VCaP (cell line): Measurements from ENCODE around the gene CFAP74.

Experiments used
- H3K27ac ChIP-seq: fragments of 450-650 bp; 2 replicates; pipeline ENCODE4 v1.5.1; 2017
- CTCF ChIP-seq: fragments of 450-650 bp; conservative IDR thresholded peaks from 2 replicates; pipeline ENCODE4 v1.5.1; 2017; ENCODE audit warnings: mild to moderate bottlenecking, moderate library complexity

Gene CFAP74

GRCh38 chr1:1925437-1926345, 77.9 kb downstream of the CFAP74 start:
- no peak overlapping the region for H3K27ac ChIP-seq
- TF ChIP-seq CTCF = no peak

GRCh38 chr1:1924849-1925248, 78.7 kb downstream of the CFAP74 start:
- no peak for TF ChIP-seq CTCF

GRCh38 chr1:1924386-1924785, 79.2 kb downstream of the CFAP74 start:
- TF ChIP-seq CTCF = no peak
- no peak overlapping the region for H3K27ac ChIP-seq

More at GRCh38 chr1:1924849-1925248, 78.7 kb downstream of the CFAP74 start:
- no peak overlapping the region for H3K27ac ChIP-seq

GRCh38 chr1:1922956-1923833, 80.4 kb downstream of the CFAP74 start:
- H3K27ac ChIP-seq = no peak overlapping the region

GRCh38 chr1:1922702-1922955, 81.0 kb downstream of the CFAP74 start:
- no peak for TF ChIP-seq CTCF
- no peak overlapping the region for H3K27ac ChIP-seq

More at GRCh38 chr1:1922956-1923833, 80.4 kb downstream of the CFAP74 start:
- TF ChIP-seq CTCF = no peak

GRCh38 chr1:1921901-1922701, 81.5 kb downstream of the CFAP74 start:
- no peak for TF ChIP-seq CTCF

GRCh38 chr1:1921459-1921862, 82.1 kb downstream of the CFAP74 start:
- no peak for TF ChIP-seq CTCF
- no peak overlapping the region for H3K27ac ChIP-seq

More at GRCh38 chr1:1921901-1922701, 81.5 kb downstream of the CFAP74 start:
- no peak overlapping the region for H3K27ac ChIP-seq
